Stimulated activated naive CD8-positive, alpha-beta T cell treated with anti-CD3 and anti-CD28 coated beads, Interleukin-15, amount 100 ng/mL, for 72 hours (primary cell): ENCODE measurements around the gene ARMC2.
"Not testable (repeated sequence)": the region's sequence is repeated elsewhere in the genome, so short reads cannot be mapped to it uniquely, and the experiment has no call there.

Experiments used
- ATAC-seq: fragments of 150-1000 bp; cut with Tn5 transposase; 2 replicates; pipeline ENCODE4 v1.10.0; 2021; ENCODE audit warnings: mild to moderate bottlenecking, moderate library complexity
- DNase-seq, 2 donors: peaks; one replicate each; pipeline ENCODE4 v3.0.0; 2021 to 2022
- H3K27ac Mint-ChIP-seq, 2 donors: one replicate each; pipeline ENCODE4 v1.8.0; 2022; ENCODE audit warnings: mild to moderate bottlenecking in 2 of 2, mixed read lengths in 2 of 2, moderate library complexity in 2 of 2
- H3K27me3 Mint-ChIP-seq: one replicate; pipeline ENCODE4 v1.8.0; 2022; ENCODE audit warnings: mixed read lengths
- H3K4me1 Mint-ChIP-seq: one replicate; pipeline ENCODE4 v1.8.0; 2022; ENCODE audit warnings: mild to moderate bottlenecking, mixed read lengths
- H3K4me3 Mint-ChIP-seq, 2 donors: one replicate each; pipeline ENCODE4 v1.8.0; 2022; ENCODE audit warnings: mild to moderate bottlenecking in 2 of 2, mixed read lengths in 2 of 2, moderate library complexity in 1 of 2
- H3K9me3 Mint-ChIP-seq, 2 donors: one replicate each; pipeline ENCODE4 v1.8.0; 2022; ENCODE audit warnings: mixed read lengths in 2 of 2

Gene ARMC2

GRCh38 chr6:108846628-108847027, 1.6 kb upstream of the ARMC2 start:
- ATAC-seq: peak; percentile 27
- Mint-ChIP-seq H3K4me1 (peaks cover 30% of the 10 kb centered on the region), H3K27me3 (no peaks in the 10 kb centered on the region), H3K9me3 (no peaks in the 10 kb centered on the region), H3K4me3 (no peak overlapping the region), H3K27ac (no peak overlapping the region)
- peak in 1 of 2 donors; percentile 23 for DNase-seq

GRCh38 chr6:108847738-108848115, 495 bp upstream of the ARMC2 start:
- Mint-ChIP-seq H3K9me3 (no peaks in the 10 kb centered on the region), H3K27ac (peak overlapping the region; percentile 43 to 88), H3K4me1 (peaks cover 30% of the 10 kb centered on the region), H3K4me3 (peak overlapping the region; percentile 82 to 87), H3K27me3 (no peaks in the 10 kb centered on the region)
- DNase-seq (no peak), ATAC-seq (peak; percentile 36)

GRCh38 chr6:108850669-108851465, 2.6 kb downstream of the ARMC2 start:
- no peaks in the 10 kb centered on the region for H3K27me3 Mint-ChIP-seq
- no peak for ATAC-seq
- H3K27ac Mint-ChIP-seq: no peak overlapping the region
- peaks cover 37% of the 10 kb centered on the region for H3K4me1 Mint-ChIP-seq
- no peak overlapping the region for H3K4me3 Mint-ChIP-seq
- H3K9me3 Mint-ChIP-seq: no peaks in the 10 kb centered on the region
- DNase-seq: no peak

- H3K27ac Mint-ChIP-seq: no peak overlapping the region
- no peaks in the 10 kb centered on the region for H3K27me3 Mint-ChIP-seq
- H3K4me1 Mint-ChIP-seq: peaks cover 30% of the 10 kb centered on the region
- DNase-seq (no peak), ATAC-seq (no peak)
- no peak overlapping the region for H3K4me3 Mint-ChIP-seq
- H3K9me3 Mint-ChIP-seq: peaks cover 3 to 4% of the 10 kb centered on the region in 2 donors
Observed at GRCh38 chr6:108851756-108852155, 3.5 kb downstream of the ARMC2 start.

- peaks cover 7 to 16% of the 10 kb centered on the region in 2 donors for H3K9me3 Mint-ChIP-seq
- peaks cover 19% of the 10 kb centered on the region for H3K4me1 Mint-ChIP-seq
- ATAC-seq: no peak
- DNase-seq: no peak
- no peak overlapping the region for H3K4me3 Mint-ChIP-seq
- H3K27ac Mint-ChIP-seq: no peak overlapping the region
- no peaks in the 10 kb centered on the region for H3K27me3 Mint-ChIP-seq
Observed at GRCh38 chr6:108853077-108853476, 4.9 kb downstream of the ARMC2 start.

GRCh38 chr6:108862479-108863191, 14.4 kb downstream of the ARMC2 start:
- no peak for DNase-seq
- Mint-ChIP-seq H3K27me3 (no peaks in the 10 kb centered on the region), H3K4me3 (no peak overlapping the region), H3K4me1 (peaks cover 8% of the 10 kb centered on the region), H3K9me3 (peaks cover 0 to 4% of the 10 kb centered on the region in 2 donors), H3K27ac (peak overlapping the region in 1 of 2 donors; percentile 11)
- ATAC-seq: no peak

- Mint-ChIP-seq H3K4me1 (peaks cover 11% of the 10 kb centered on the region), H3K4me3 (peak overlapping the region in 1 of 2 donors; percentile 25)
- H3K9me3 Mint-ChIP-seq, H3K27me3 Mint-ChIP-seq, ATAC-seq, DNase-seq, H3K27ac Mint-ChIP-seq: not testable (repeated sequence)
Observed at GRCh38 chr6:108865751-108866286, 17.6 kb downstream of the ARMC2 start.

GRCh38 chr6:108866798-108867197, 18.6 kb downstream of the ARMC2 start:
- Mint-ChIP-seq H3K9me3 (no peaks in the 10 kb centered on the region), H3K27ac (no peak overlapping the region), H3K27me3 (no peaks in the 10 kb centered on the region), H3K4me3 (no peak overlapping the region), H3K4me1 (peaks cover 21% of the 10 kb centered on the region)
- no peak for DNase-seq
- ATAC-seq: no peak

- no peak for DNase-seq
- no peak overlapping the region for H3K27ac Mint-ChIP-seq
- no peak for ATAC-seq
- H3K27me3 Mint-ChIP-seq: no peaks in the 10 kb centered on the region
- H3K4me3 Mint-ChIP-seq: no peak overlapping the region
- H3K9me3 Mint-ChIP-seq: no peaks in the 10 kb centered on the region
- peaks cover 37% of the 10 kb centered on the region for H3K4me1 Mint-ChIP-seq
Observed at GRCh38 chr6:108868647-108869046, 20.4 kb downstream of the ARMC2 start.

- no peaks in the 10 kb centered on the region for H3K9me3 Mint-ChIP-seq
- H3K27ac Mint-ChIP-seq: no peak overlapping the region
- peaks cover 48% of the 10 kb centered on the region for H3K4me1 Mint-ChIP-seq
- no peak overlapping the region for H3K4me3 Mint-ChIP-seq
- DNase-seq (no peak), ATAC-seq (no peak)
- no peaks in the 10 kb centered on the region for H3K27me3 Mint-ChIP-seq
Observed at GRCh38 chr6:108869876-108870275, 21.7 kb downstream of the ARMC2 start.

GRCh38 chr6:108870357-108870756, 22.1 kb downstream of the ARMC2 start:
- no peak overlapping the region for H3K4me3 Mint-ChIP-seq
- H3K27me3 Mint-ChIP-seq: no peaks in the 10 kb centered on the region
- peaks cover 53% of the 10 kb centered on the region for H3K4me1 Mint-ChIP-seq
- ATAC-seq: no peak
- no peak for DNase-seq
- no peak overlapping the region for H3K27ac Mint-ChIP-seq
- no peaks in the 10 kb centered on the region for H3K9me3 Mint-ChIP-seq

GRCh38 chr6:108872141-108872557, 23.9 kb downstream of the ARMC2 start:
- Mint-ChIP-seq H3K27me3 (no peaks in the 10 kb centered on the region), H3K27ac (peak overlapping the region in 1 of 2 donors; percentile 4), H3K4me3 (no peak overlapping the region), H3K9me3 (no peaks in the 10 kb centered on the region), H3K4me1 (peaks cover 49% of the 10 kb centered on the region)
- DNase-seq: no peak
- ATAC-seq: no peak

GRCh38 chr6:108872575-108872974, 24.4 kb downstream of the ARMC2 start:
- ATAC-seq: no peak
- Mint-ChIP-seq H3K4me3 (no peak overlapping the region), H3K4me1 (peaks cover 49% of the 10 kb centered on the region), H3K9me3 (no peaks in the 10 kb centered on the region), H3K27ac (no peak overlapping the region), H3K27me3 (no peaks in the 10 kb centered on the region)
- DNase-seq: no peak

GRCh38 chr6:108873251-108873650, 25.0 kb downstream of the ARMC2 start:
- ATAC-seq (no peak), DNase-seq (no peak)
- Mint-ChIP-seq H3K27me3 (no peaks in the 10 kb centered on the region), H3K27ac (no peak overlapping the region), H3K4me1 (peaks cover 53% of the 10 kb centered on the region), H3K4me3 (no peak overlapping the region), H3K9me3 (no peaks in the 10 kb centered on the region)

- peak overlapping the region; percentile 36 to 73 for H3K27ac Mint-ChIP-seq
- peaks cover under 1 to 4% of the 10 kb centered on the region in 2 donors for H3K9me3 Mint-ChIP-seq
- ATAC-seq (no peak), DNase-seq (no peak)
- H3K4me1 Mint-ChIP-seq: peaks cover 54% of the 10 kb centered on the region
- peak overlapping the region; percentile 51 to 65 for H3K4me3 Mint-ChIP-seq
- H3K27me3 Mint-ChIP-seq: no peaks in the 10 kb centered on the region
Observed at GRCh38 chr6:108873971-108874370, 25.7 kb downstream of the ARMC2 start.
